OCI-LY1 (cell line): ENCODE data around the gene FBXL17.

Experiments used
- H2AFZ ChIP-seq: fragments of 200-600 bp; sonication (generic), shearing (Covaris generic); 2 replicates; pipeline ENCODE4 v1.6.0; 2014; ENCODE audit warnings: antibody characterized with exemption, mild to moderate bottlenecking, low read length
- H3F3A ChIP-seq: fragments of 200-600 bp; sonication (generic), shearing (Covaris generic); 2 replicates; pipeline ENCODE4 v1.6.0; 2014; ENCODE audit warnings: mild to moderate bottlenecking, antibody characterized with exemption, low read length, moderate library complexity; ENCODE audit not compliant: insufficient read depth
- H3K27ac ChIP-seq: fragments of 200-600 bp; sonication (generic); 2 replicates; pipeline ENCODE4 v1.5.1; 2014; ENCODE audit warnings: low read length, mixed run types, mild to moderate bottlenecking, low read depth; ENCODE audit not compliant: poor library complexity, severe bottlenecking
- H3K27me3 ChIP-seq: fragments of 200-600 bp; sonication (generic); 2 replicates; pipeline ENCODE4 v1.6.0; 2014; ENCODE audit warnings: antibody characterized with exemption, mild to moderate bottlenecking, low read length, moderate library complexity; ENCODE audit not compliant: insufficient read depth
- H3K36me3 ChIP-seq: fragments of 200-600 bp; sonication (generic); 2 replicates; pipeline ENCODE4 v1.6.1; 2014; ENCODE audit warnings: mild to moderate bottlenecking, antibody characterized with exemption, low read length, moderate library complexity, mixed read lengths; ENCODE audit not compliant: insufficient read depth
- H3K4me1 ChIP-seq: fragments of 200-600 bp; sonication (generic); 2 replicates; pipeline ENCODE4 v1.5.1; 2014; ENCODE audit warnings: mild to moderate bottlenecking, low read length, moderate library complexity; ENCODE audit not compliant: insufficient read depth, severe bottlenecking
- H3K4me2 ChIP-seq: fragments of 200-600 bp; sonication (generic), shearing (Covaris generic); 2 replicates; pipeline ENCODE4 v1.6.1; 2014; ENCODE audit warnings: low read length
- H3K4me3 ChIP-seq: fragments of 200-600 bp; sonication (generic); 2 replicates; pipeline ENCODE4 v1.5.1; 2014; ENCODE audit warnings: low read length, low read depth, mild to moderate bottlenecking, mixed read lengths; ENCODE audit not compliant: poor library complexity, severe bottlenecking
- H3K79me2 ChIP-seq: fragments of 200-600 bp; shearing (Covaris generic); 2 replicates; pipeline ENCODE4 v1.6.1; 2016; ENCODE audit warnings: mixed run types, low read length, mixed read lengths; ENCODE audit not compliant: insufficient read depth
- H3K9ac ChIP-seq: fragments of 200-600 bp; sonication (generic), shearing (Covaris generic); 2 replicates; pipeline ENCODE4 v1.6.1; 2014; ENCODE audit warnings: mild to moderate bottlenecking, low read length, mixed read lengths
- H3K9me2 ChIP-seq: fragments of 200-600 bp; sonication (generic), shearing (Covaris generic); 2 replicates; pipeline ENCODE4 v1.6.1; 2014; ENCODE audit warnings: low read depth, mild to moderate bottlenecking, low read length, mixed read lengths
- H3K9me3 ChIP-seq: fragments of 200-600 bp; shearing (Covaris generic); 2 replicates; pipeline ENCODE4 v1.6.1; 2014; ENCODE audit warnings: low read length, mixed read lengths
- H4K20me1 ChIP-seq: fragments of 200-600 bp; sonication (generic), shearing (Covaris generic); 2 replicates; pipeline ENCODE4 v1.6.0; 2016; ENCODE audit warnings: mild to moderate bottlenecking, low read length; ENCODE audit not compliant: insufficient read depth
- CTCF ChIP-seq: fragments of 200-600 bp; sonication (generic), shearing (Covaris generic); IDR thresholded peaks from 2 replicates; pipeline ENCODE4 v1.5.1; 2017; ENCODE audit warnings: mild to moderate bottlenecking, antibody characterized with exemption, low read length, moderate library complexity, mixed read lengths
- EZH2 ChIP-seq: fragments of 200-600 bp; sonication (generic), shearing (Covaris generic); IDR thresholded peaks from 2 replicates; pipeline ENCODE4 v1.8.0; 2017; ENCODE audit warnings: borderline replicate concordance, mixed run types, mild to moderate bottlenecking, antibody characterized with exemption, low read length, moderate library complexity, mixed read lengths

The FBXL17 gene

GRCh38 chr5:108144332-108144731 is 237.6 kb downstream of the FBXL17 start:
- no peak overlapping the region for H3K9ac ChIP-seq
- no peaks in the 10 kb centered on the region for H3K9me2 ChIP-seq
- H3F3A ChIP-seq, result no peaks in the 10 kb centered on the region
- no peaks in the 10 kb centered on the region for H3K27me3 ChIP-seq
- no peaks in the 10 kb centered on the region for H3K4me1 ChIP-seq
- no peak for TF ChIP-seq EZH2
- TF ChIP-seq CTCF, result no peak
- H3K4me3 ChIP-seq, result no peak overlapping the region
- H3K4me2 ChIP-seq, result no peak overlapping the region
- H2AFZ ChIP-seq, result no peak overlapping the region
- H3K9me3 ChIP-seq, result no peaks in the 10 kb centered on the region
- no peaks in the 10 kb centered on the region for H3K79me2 ChIP-seq
- no peak overlapping the region for H3K27ac ChIP-seq
- H4K20me1 ChIP-seq, result no peaks in the 10 kb centered on the region
- no peaks in the 10 kb centered on the region for H3K36me3 ChIP-seq

GRCh38 chr5:108143581-108143980 is 238.3 kb downstream of the FBXL17 start:
- TF ChIP-seq CTCF, result no peak
- TF ChIP-seq EZH2, result no peak
- Histone ChIP-seq H3K9ac (no peak overlapping the region), H3K4me3 (no peak overlapping the region), H4K20me1 (no peaks in the 10 kb centered on the region), H3K4me1 (no peaks in the 10 kb centered on the region), H3K9me2 (no peaks in the 10 kb centered on the region), H3F3A (no peaks in the 10 kb centered on the region), H3K36me3 (no peaks in the 10 kb centered on the region), H3K27me3 (no peaks in the 10 kb centered on the region), H3K27ac (no peak overlapping the region), H3K79me2 (no peaks in the 10 kb centered on the region), H2AFZ (no peak overlapping the region), H3K4me2 (no peak overlapping the region), H3K9me3 (no peaks in the 10 kb centered on the region)

GRCh38 chr5:108141676-108142075 is 240.2 kb downstream of the FBXL17 start:
- H3K4me3 ChIP-seq, result no peak overlapping the region
- no peaks in the 10 kb centered on the region for H3K36me3 ChIP-seq
- no peak overlapping the region for H2AFZ ChIP-seq
- H4K20me1 ChIP-seq, result no peaks in the 10 kb centered on the region
- no peaks in the 10 kb centered on the region for H3K27me3 ChIP-seq
- no peak overlapping the region for H3K4me2 ChIP-seq
- no peak for TF ChIP-seq EZH2
- TF ChIP-seq CTCF, result no peak
- H3K79me2 ChIP-seq, result no peaks in the 10 kb centered on the region
- no peak overlapping the region for H3K9ac ChIP-seq
- no peak overlapping the region for H3K27ac ChIP-seq
- no peaks in the 10 kb centered on the region for H3K9me2 ChIP-seq
- H3K4me1 ChIP-seq, result no peaks in the 10 kb centered on the region
- no peaks in the 10 kb centered on the region for H3K9me3 ChIP-seq
- no peaks in the 10 kb centered on the region for H3F3A ChIP-seq
